HCT116 (cell line): Measurements from ENCODE around the gene GALNT11. TPM values are rescaled to one million over a fixed set of nuclear protein-coding genes. Genes with fewer than 3 reads are reported as not detected.

ENCODE experiments used
- ATAC-seq: fragments of 200-7000 bp; cut with Tn5 transposase; 2 replicates; pipeline ENCODE4 v1.9.1; 2020; ENCODE audit warnings: mild to moderate bottlenecking, moderate library complexity
- BruUV-seq: library from RNA; stranded (reverse); fragments of 400-500 nt; replicated peaks from 2 replicates; lab custom pipeline; 2021; lab: Mats Ljungman, UMichigan
- CTCF ChIA-PET: fragments of 300-600 bp; sonication (Branson Sonifier 250); formaldehyde crosslinking; loops from one replicate; lab custom pipeline; 2021; ENCODE audit warnings: antibody characterized with exemption; lab: Charles Lee
- POLR2A ChIA-PET: fragments of 300-600, 350-600 bp; sonication (Branson Sonifier 250); formaldehyde crosslinking; loops from one replicate; lab custom pipeline; 2021; ENCODE audit warnings: antibody characterized with exemption; lab: Charles Lee
- RAD21 ChIA-PET, 2 experiments: fragments of 300-600 bp; sonication (Branson Sonifier 250); formaldehyde crosslinking; loops; one replicate each; lab custom pipeline; 2023; ENCODE audit warnings: low total read pairs in 2 of 2; ENCODE audit not compliant: uncharacterized antibody in 2 of 2, unreplicated experiment in 2 of 2, low non-redundant PET in 1 of 2; lab: Charles Lee
- DNase-seq: peaks from one replicate; pipeline ENCODE4 v3.0.0-alpha.2; 2010; ENCODE audit warnings: low read depth, low spot score
- H2AFZ ChIP-seq: fragments of 200-600 bp; shearing (Covaris generic), sonication (generic); 2 replicates; pipeline ENCODE4 v1.6.1; 2017; ENCODE audit warnings: low read depth, mixed run types, mixed read lengths, antibody characterized with exemption, low read length; ENCODE audit not compliant: poor library complexity, severe bottlenecking
- H3K27ac ChIP-seq: 2 replicates; pipeline ENCODE4 v1.5.1; 2012; ENCODE audit warnings: low read depth, low read length
- H3K27me3 ChIP-seq: fragments of 200-600 bp; sonication (generic); 2 replicates; pipeline ENCODE4 v1.6.1; 2016; ENCODE audit warnings: mixed run types, low read length, mixed read lengths; ENCODE audit not compliant: insufficient read depth
- H3K36me3 ChIP-seq, 2 experiments: fragments of 200-500 bp in 1 of 2; fragments of 200-600 bp in 1 of 2; sonication (Bioruptor generic) in 1 of 2; sonication (generic) in 1 of 2; 2 replicates each; pipeline versions ENCODE4 v1.5.1 to v1.6.1; 2014 to 2016; ENCODE audit warnings: low read length in 2 of 2, inconsistent platforms in 1 of 2, mixed read lengths in 1 of 2, mixed run types in 1 of 2; ENCODE audit not compliant: insufficient read depth in 2 of 2, control insufficient read depth in 1 of 2
- H3K4me1 ChIP-seq, 2 experiments: fragments of 200-600 bp in 1 of 2; sonication (generic) in 1 of 2; 2 replicates each; pipeline versions ENCODE4 v1.5.1 to v1.6.1; 2012 to 2017; ENCODE audit warnings: low read length in 2 of 2, inconsistent platforms in 1 of 2, mild to moderate bottlenecking in 1 of 2, mixed read lengths in 1 of 2, mixed run types in 1 of 2, moderate library complexity in 1 of 2; ENCODE audit not compliant: insufficient read depth in 2 of 2, control insufficient read depth in 1 of 2
- H3K4me2 ChIP-seq: fragments of 200-600 bp; sonication (generic); 2 replicates; pipeline ENCODE4 v1.6.1; 2017; ENCODE audit warnings: mixed run types, low read length, mixed read lengths
- H3K4me3 ChIP-seq, 2 experiments: fragments of 200-600 bp in 1 of 2; sonication (generic) in 1 of 2; replicated peaks in 1 of 2; 2 replicates each; pipeline ENCODE4 v1.5.1; 2011 to 2016; ENCODE audit warnings: low read length in 2 of 2, control low read depth in 1 of 2, low read depth in 1 of 2, mild to moderate bottlenecking in 1 of 2, mixed read lengths in 1 of 2, mixed run types in 1 of 2
- H3K79me2 ChIP-seq: fragments of 200-600 bp; sonication (generic); 2 replicates; pipeline ENCODE4 v1.6.1; 2017; ENCODE audit warnings: mild to moderate bottlenecking, mixed run types, low read length, moderate library complexity, mixed read lengths; ENCODE audit not compliant: insufficient read depth
- H3K9ac ChIP-seq: fragments of 200-600 bp; sonication (generic); 2 replicates; pipeline ENCODE4 v1.6.1; 2016; ENCODE audit warnings: low read length, mixed read lengths
- H3K9me2 ChIP-seq: fragments of 200-600 bp; sonication (generic), shearing (Covaris generic); 2 replicates; pipeline ENCODE4 v1.6.1; 2017; ENCODE audit warnings: mixed run types, mild to moderate bottlenecking, moderate library complexity; ENCODE audit not compliant: insufficient read depth
- H3K9me3 ChIP-seq, 2 experiments: fragments of 200-500 bp in 1 of 2; fragments of 200-600 bp in 1 of 2; sonication (Bioruptor generic) in 1 of 2; sonication (generic) in 1 of 2; 2 replicates each; pipeline ENCODE4 v1.6.1; 2014 to 2017; ENCODE audit warnings: low read length in 2 of 2, mixed read lengths in 2 of 2, inconsistent platforms in 1 of 2, low read depth in 1 of 2, mild to moderate bottlenecking in 1 of 2, mixed run types in 1 of 2, moderate library complexity in 1 of 2; ENCODE audit not compliant: control insufficient read depth in 1 of 2, insufficient read depth in 1 of 2
- H4K20me1 ChIP-seq: fragments of 200-600 bp; sonication (generic), shearing (Covaris generic); 2 replicates; pipeline ENCODE4 v1.6.1; 2017; ENCODE audit warnings: mixed run types, mild to moderate bottlenecking, moderate library complexity; ENCODE audit not compliant: insufficient read depth
- ATF3 ChIP-seq: IDR thresholded peaks from 2 replicates; pipeline ENCODE4 v1.6.1; 2012
- CBX3 ChIP-seq: IDR thresholded peaks from 2 replicates; pipeline ENCODE4 v1.6.1; 2012; ENCODE audit warnings: low read depth
- CEBPB ChIP-seq: IDR thresholded peaks from 2 replicates; pipeline ENCODE4 v1.6.1; 2012; ENCODE audit warnings: low read depth
- EZH2 ChIP-seq: fragments of 200-600 bp; sonication (generic); IDR thresholded peaks from 2 replicates; pipeline ENCODE4 v1.6.1; 2017; ENCODE audit warnings: antibody characterized with exemption, mixed run types
- EZH2phosphoT487 ChIP-seq: fragments of 200-600 bp; IDR thresholded peaks from 2 replicates; pipeline ENCODE4 v1.6.1; 2018; ENCODE audit warnings: antibody characterized with exemption, borderline replicate concordance
- FOSL1 ChIP-seq: IDR thresholded peaks from 2 replicates; pipeline ENCODE4 v1.6.1; 2012; ENCODE audit warnings: low read depth
- POLR2A ChIP-seq: IDR thresholded peaks from 2 replicates; pipeline ENCODE4 v1.7.0; 2011; ENCODE audit warnings: borderline replicate concordance; ENCODE audit not compliant: insufficient read depth, insufficient read length; ENCODE audit errors: extremely low read depth
- RAD21 ChIP-seq: IDR thresholded peaks from 2 replicates; pipeline ENCODE4 v1.6.1; 2012; ENCODE audit warnings: low read depth, mild to moderate bottlenecking
- SIN3A ChIP-seq: IDR thresholded peaks from 2 replicates; pipeline ENCODE4 v1.6.1; 2012; ENCODE audit warnings: low read depth
- ZBTB33 ChIP-seq: IDR thresholded peaks from 2 replicates; pipeline ENCODE4 v1.6.1; 2011; ENCODE audit warnings: mild to moderate bottlenecking, low read length, moderate library complexity; ENCODE audit not compliant: insufficient replicate concordance; ENCODE audit errors: extremely low read depth
- ZNF274 ChIP-seq: fragments of 200-500 bp; sonication (Bioruptor generic); IDR thresholded peaks from 2 replicates; pipeline ENCODE4 v1.6.1; 2014; ENCODE audit warnings: mild to moderate bottlenecking, low read depth, low read length, inconsistent platforms
- intact Hi-C: fragments of 100-400 bp; cut with micrococcal nuclease; formaldehyde crosslinking; loops from 2 replicates; pipeline ENCODE4 v1.10.0; 2022
- total RNA-seq: library from RNA; stranded (reverse); gene quantifications from one replicate; pipeline ENCODE4 v1.2.1, GENCODE V29; 2021; ENCODE audit not compliant: unreplicated experiment

Gene GALNT11
- total RNA-seq, 1 experiment from 2014 or later = 28.9 TPM

- no peak for DNase-seq
- ATAC-seq = no peak
- ChIA-PET POLR2A (no interaction called here), RAD21 (no interaction called here), CTCF (interaction anchor here (1.3 kb wide), 1 partner anchor 10 kb away, joined by 6 read pairs; no protein-coding TSS in a partner anchor)
- Histone ChIP-seq H3K9ac (no peak overlapping the region), H3K27ac (no peak overlapping the region), H3K4me2 (no peak overlapping the region), H3K9me3 (no peaks in the 10 kb centered on the region), H3K4me1 (no peaks in the 10 kb centered on the region), H4K20me1 (no peaks in the 10 kb centered on the region), H3K27me3 (no peaks in the 10 kb centered on the region), H3K9me2 (no peaks in the 10 kb centered on the region), H3K36me3 (peaks cover 11 to 24% of the 10 kb centered on the region in 2 experiments; a peak in 3 of 4 replicates), H3K79me2 (no peaks in the 10 kb centered on the region), H2AFZ (no peak overlapping the region), H3K4me3 (no peak overlapping the region)
- intact Hi-C loops = no loop called here
- TF ChIP-seq EZH2 = no peak
- TF ChIP-seq CEBPB = no peak
- no peak for TF ChIP-seq CBX3
- no peak for TF ChIP-seq RAD21
- TF ChIP-seq ZBTB33 = no peak
- TF ChIP-seq EZH2phosphoT487 = no peak
- TF ChIP-seq ZNF274 = no peak
- TF ChIP-seq FOSL1 = no peak
- no peak for TF ChIP-seq SIN3A
- no peak for TF ChIP-seq ATF3
- no peak for TF ChIP-seq POLR2A
- no TSS peak for BruUV-seq
Observed at GRCh38 chr7:152144557-152145245, 119.2 kb downstream of the GALNT11 start.
